Fibroblast of pulmonary artery (primary cell): Measurements from ENCODE around the gene IFTAP.
A peak's percentile ranks its signal among the peaks of the same experiment; 100 is the strongest.
"Not testable (repeated sequence)": the region's sequence is repeated elsewhere in the genome, so short reads cannot be mapped to it uniquely, and the experiment has no call there.

Source experiments
- DNase-seq: peaks from one replicate; pipeline ENCODE4 v3.0.0-alpha.2; 2010; ENCODE audit warnings: low read depth
- H3K4me3 ChIP-seq: replicated peaks from 2 replicates; pipeline ENCODE4 v1.5.1; 2011; ENCODE audit warnings: low read depth, mild to moderate bottlenecking, control low read depth, low read length, moderate library complexity
- TF ChIP-seq, protein P1 (sequence below): IDR thresholded peaks from 2 replicates; pipeline ENCODE4 v1.5.1; 2011; ENCODE audit warnings: mild to moderate bottlenecking, control low read depth, low read length, inconsistent platforms; ENCODE audit errors: missing control alignments

The IFTAP gene, protein sequence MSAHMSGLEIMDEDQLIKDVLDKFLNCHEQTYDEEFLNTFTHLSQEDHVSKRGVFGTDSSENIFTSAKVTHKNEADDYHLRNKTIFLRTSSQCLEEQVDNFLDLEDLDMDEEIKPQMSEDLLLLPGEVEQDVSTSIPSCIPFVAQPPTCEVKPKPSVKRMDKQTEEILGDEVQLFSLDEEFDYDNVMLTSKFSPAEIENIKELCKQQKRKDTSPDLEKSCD

DNA sequence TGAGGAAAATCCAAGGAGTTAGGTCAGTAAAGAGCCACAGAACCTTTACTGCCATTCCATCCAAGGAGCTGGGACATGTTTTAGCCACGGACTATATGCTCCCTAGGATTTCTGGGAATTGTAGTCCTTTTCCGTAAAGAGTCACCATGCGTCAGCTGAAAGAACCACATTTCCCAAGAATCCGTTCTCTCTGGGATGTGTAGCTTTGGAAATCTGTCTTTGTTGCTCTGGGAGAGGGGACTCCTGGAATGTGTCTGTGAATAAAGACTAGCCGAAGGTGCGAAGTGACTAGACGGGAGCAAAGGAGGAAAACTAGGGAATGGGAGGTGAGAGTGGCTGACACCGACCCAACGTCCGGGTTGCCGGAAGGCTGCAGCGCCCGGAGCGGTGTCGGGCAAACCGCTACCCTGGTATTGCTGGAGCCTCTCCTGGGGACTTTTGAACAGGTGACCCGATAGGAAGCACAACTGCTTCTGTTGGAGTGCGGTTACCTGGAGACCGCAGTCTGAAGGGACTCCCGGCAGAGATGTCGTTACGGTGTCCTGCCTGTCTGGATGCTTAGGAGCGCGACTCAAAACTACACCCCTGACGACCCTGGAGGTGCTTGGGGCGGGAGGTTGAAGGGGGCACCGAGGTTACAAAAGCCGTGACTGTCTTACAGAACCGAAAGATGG lies at the start of gene IFTAP:
TSS of gene IFTAP (plus strand) at position 187 of the 674 bp plus-strand sequence. CDS start 15,602 bp downstream, outside the sequence.
- TF ChIP-seq, protein P1, sequence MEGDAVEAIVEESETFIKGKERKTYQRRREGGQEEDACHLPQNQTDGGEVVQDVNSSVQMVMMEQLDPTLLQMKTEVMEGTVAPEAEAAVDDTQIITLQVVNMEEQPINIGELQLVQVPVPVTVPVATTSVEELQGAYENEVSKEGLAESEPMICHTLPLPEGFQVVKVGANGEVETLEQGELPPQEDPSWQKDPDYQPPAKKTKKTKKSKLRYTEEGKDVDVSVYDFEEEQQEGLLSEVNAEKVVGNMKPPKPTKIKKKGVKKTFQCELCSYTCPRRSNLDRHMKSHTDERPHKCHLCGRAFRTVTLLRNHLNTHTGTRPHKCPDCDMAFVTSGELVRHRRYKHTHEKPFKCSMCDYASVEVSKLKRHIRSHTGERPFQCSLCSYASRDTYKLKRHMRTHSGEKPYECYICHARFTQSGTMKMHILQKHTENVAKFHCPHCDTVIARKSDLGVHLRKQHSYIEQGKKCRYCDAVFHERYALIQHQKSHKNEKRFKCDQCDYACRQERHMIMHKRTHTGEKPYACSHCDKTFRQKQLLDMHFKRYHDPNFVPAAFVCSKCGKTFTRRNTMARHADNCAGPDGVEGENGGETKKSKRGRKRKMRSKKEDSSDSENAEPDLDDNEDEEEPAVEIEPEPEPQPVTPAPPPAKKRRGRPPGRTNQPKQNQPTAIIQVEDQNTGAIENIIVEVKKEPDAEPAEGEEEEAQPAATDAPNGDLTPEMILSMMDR: no peak
- DNase-seq: peak; percentile 95
- H3K4me3 ChIP-seq: peak within 1 kb of the TSS; percentile 80

DNA sequence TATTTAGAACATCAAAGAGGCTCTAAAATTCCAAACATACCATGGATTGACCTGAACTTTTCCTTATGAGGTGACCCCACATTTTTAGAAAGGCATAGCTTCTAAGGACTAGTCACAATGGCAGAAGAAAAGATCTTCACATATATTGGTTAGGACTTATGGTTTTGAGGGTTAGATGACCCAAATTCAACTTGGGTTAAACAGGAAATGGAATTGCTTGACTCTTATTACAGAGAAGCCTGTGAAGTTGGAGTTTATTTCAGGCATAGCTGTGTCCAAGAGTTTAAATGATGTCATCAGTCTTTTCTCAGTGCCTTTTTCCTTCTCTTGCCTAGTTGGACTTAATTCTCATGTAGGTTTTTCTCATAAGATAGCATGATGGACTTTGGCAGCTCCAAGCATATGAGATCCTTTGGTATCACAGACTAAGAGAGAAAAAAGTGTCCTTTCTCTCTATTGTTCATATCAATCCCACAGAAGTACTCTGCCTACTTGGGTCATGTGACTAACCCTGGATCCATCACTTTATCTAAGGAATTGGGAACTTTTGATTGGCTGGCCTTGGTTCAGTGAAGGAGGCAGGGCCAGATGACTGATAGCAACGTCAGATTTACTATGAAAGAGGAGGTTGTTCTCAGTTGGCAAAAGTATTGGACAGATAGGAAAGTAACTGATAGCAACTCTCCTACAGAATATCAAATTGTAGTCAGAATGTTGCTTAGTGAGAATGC lies 43.8 kb upstream of the IFTAP start:
- TF ChIP-seq, protein P1: no peak

DNA sequence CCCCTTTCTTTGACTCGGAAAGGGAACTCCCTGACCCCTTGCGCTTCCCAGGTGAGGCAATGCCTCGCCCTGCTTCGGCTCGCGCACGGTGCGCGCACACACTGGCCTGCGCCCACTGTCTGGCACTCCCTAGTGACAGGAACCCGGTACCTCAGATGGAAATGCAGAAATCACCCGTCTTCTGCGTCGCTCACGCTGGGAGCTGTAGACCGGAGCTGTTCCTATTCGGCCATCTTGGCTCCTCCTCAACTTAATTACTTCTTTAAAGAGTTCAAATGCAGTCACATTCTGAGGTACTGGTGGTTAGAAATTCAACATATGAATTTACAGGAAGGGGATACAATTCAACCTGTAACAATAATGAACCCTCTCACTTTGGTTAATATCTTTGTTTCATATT lies 36.9 kb upstream of the IFTAP start:
- DNase-seq, H3K4me3 ChIP-seq: not testable (repeated sequence)

More for the DNA sequence above, 43.8 kb upstream of the IFTAP start:
- no peak for DNase-seq
- no peak overlapping the region for H3K4me3 ChIP-seq

DNA sequence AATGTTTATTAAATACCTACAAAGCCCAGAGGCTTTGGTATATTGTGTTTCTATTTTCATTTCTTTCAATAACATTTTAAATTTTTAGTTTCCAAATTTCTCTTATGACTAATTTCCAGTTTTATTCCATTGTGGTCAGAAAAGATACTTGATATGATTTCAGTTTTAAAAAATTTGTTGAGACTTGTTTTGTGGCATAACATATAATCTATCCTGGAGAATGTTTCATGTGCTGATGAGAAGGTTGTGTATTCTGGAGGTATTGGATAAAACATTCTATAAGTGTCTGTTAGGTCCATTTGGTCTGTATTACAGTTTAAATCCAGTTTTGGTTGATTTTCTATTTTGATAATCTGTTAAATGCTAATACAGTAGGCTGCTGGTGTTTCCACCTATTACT lies 36.3 kb upstream of the IFTAP start:
- TF ChIP-seq, protein P1: no peak
- H3K4me3 ChIP-seq: no peak overlapping the region

DNA sequence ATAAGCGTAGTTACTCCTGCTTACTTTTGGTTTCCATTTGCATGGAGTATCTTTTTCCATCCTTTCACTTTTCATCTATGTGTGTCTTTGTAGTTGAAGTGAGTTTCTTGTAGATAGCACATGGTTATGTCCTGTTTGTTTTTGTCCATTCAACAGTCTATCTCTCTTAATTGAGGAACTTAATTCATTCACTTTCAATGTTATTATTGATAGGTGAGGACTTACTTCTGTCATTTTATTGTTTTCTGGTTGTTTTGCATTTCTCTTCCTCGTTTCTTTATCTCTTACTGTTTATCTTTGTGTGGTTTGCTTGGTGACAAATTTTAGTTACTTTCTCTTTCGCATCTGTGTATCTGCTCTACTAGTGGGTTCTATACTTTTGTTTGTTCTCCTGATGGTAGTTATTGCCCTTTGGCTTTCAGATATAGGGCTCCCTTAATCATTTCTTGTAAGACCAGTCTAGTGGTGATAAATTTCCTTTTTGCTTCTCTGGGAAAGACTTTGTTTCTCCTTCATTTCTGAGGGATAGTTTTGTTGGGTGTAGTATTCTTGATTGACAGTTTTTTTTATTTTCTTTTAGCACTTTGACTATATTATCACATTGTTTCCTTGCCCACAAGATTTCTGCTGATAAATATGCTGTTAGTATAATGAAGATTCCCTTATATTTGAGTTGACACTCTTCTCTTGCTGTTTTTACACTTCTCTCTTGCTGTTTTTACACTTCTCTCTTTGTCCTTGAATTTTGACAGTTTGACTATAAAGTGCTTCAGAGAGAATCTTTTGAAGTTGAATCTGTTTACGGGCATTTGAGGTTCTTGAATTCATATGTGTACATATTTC lies 35.5 kb upstream of the IFTAP start:
- TF ChIP-seq, protein P1: no peak
- no peak overlapping the region for H3K4me3 ChIP-seq
- DNase-seq: no peak

More for the DNA sequence above, 36.3 kb upstream of the IFTAP start:
- no peak for DNase-seq

DNA sequence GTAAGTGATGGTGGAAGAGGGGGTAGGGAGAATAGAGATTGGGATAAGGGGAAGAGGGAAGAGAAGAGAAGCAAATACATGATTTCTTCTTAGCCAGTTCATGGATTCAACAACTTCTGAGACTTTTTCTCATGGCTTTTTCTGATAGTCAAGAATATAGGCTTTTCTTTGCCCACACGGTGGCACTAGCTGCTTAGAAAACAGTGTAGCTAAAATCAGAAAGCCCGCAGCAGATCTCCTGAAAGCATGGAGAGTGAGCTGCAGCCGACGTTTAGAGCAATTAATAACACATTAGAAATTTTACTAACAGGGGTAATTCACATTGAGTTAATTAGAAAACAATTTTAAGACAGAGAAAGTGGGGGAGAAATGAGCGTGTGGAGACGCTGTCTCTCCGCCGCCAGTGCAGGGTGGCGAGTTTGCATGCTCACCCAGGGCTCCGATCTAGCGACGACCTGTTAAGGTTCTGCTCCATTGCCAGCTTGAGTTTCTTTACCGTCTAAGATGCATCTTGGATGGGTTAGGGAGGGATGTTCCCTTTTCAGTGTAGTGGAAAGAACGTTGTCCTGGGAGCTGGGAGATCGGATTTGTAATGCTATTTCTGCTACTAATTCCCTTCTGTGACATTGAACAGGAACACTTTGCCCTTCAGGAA lies 29.8 kb upstream of the IFTAP start:
- H3K4me3 ChIP-seq: peak overlapping the region; percentile 35
- TF ChIP-seq, protein P1: peak; percentile 70
- peak; percentile 74 for DNase-seq
